Measurements from ENCODE around the gene WNT10A. TPM values are rescaled to one million over a fixed set of nuclear protein-coding genes. Genes with fewer than 3 reads are reported as not detected.
A peak's percentile ranks its signal among the peaks of the same experiment; 100 is the strongest.

WNT10A gene
- total RNA-seq, 6 donors from 2014 or later = 0.15 to 1.0 (median 0.55) TPM; not detected in 2

DNA sequence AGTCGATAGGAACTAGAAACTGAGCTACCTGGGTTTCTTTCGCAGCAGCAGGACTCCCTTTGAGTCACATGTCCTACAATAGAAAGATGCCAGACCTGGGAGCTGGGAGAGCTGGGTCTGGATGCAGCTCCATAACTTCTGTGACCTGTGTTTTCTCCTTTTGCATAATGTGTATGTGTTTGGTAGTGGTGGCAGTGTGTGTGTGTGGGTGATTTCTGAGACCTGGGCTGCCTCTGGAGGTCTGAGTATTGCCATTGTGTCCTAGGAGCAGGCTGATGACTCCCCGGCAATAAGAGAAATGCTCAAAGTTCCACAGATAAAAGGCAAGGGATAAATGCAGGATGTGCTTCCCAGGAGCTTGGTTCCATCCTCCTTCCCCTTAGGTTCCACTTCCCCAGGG, 6.4 kb downstream of the WNT10A start:
- H3K9me3 ChIP-seq = no peaks in the 10 kb centered on the region
- H3K4me1 ChIP-seq = peaks cover 6 to 16% (median 9%) of the 10 kb centered on the region in 4 donors
- ATAC-seq (ENCODE audit: low FRiP score in 2 of 2) = no peak
- no peaks in the 10 kb centered on the region for H3K36me3 ChIP-seq
- H3K27ac ChIP-seq = no peak overlapping the region
- 85 to 92% methylated on average over 2 to 3 of the region's 3 CpGs for WGBS, 2 donors
- no peak for DNase-seq
- no peak overlapping the region for H3K4me3 ChIP-seq
- H3K27me3 ChIP-seq = peaks cover 0 to 13% (median 5%) of the 10 kb centered on the region in 4 donors
- TF ChIP-seq, protein P1, sequence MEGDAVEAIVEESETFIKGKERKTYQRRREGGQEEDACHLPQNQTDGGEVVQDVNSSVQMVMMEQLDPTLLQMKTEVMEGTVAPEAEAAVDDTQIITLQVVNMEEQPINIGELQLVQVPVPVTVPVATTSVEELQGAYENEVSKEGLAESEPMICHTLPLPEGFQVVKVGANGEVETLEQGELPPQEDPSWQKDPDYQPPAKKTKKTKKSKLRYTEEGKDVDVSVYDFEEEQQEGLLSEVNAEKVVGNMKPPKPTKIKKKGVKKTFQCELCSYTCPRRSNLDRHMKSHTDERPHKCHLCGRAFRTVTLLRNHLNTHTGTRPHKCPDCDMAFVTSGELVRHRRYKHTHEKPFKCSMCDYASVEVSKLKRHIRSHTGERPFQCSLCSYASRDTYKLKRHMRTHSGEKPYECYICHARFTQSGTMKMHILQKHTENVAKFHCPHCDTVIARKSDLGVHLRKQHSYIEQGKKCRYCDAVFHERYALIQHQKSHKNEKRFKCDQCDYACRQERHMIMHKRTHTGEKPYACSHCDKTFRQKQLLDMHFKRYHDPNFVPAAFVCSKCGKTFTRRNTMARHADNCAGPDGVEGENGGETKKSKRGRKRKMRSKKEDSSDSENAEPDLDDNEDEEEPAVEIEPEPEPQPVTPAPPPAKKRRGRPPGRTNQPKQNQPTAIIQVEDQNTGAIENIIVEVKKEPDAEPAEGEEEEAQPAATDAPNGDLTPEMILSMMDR (IDR thresholded peaks at IDR 0.05) = no peak
- TF ChIP-seq POLR2A (IDR thresholded peaks at IDR 0.05) = no peak
- TF ChIP-seq POLR2AphosphoS5 (IDR thresholded peaks at IDR 0.05) = no peak
- no peak for TF ChIP-seq EP300 (IDR thresholded peaks at IDR 0.05)

DNA sequence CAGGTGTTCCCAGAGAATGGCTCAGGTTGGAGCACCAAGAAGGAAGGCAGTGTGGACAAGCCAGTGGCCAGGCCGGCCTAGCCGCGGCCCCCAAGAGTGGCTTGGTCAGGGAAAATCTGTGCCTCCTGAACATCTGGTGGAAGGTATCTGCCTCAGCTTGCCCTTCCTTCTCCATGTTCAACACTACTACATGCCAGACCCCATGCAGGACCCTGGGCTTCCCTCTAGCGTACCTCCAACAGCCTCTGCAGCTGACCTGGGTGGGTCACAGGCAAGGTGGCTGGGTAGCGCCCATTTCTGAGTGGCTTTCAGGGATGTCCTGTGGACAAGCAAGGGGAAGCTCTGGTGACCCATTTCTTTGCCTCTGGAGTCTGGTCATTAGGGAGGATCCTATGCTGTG, 7.7 kb downstream of the WNT10A start:
- DNase-seq (no peak), ATAC-seq (ENCODE audit: low FRiP score in 2 of 2) (no peak)
- peaks cover 0 to 17% (median 7%) of the 10 kb centered on the region in 4 donors for H3K27me3 ChIP-seq
- no peak overlapping the region for H3K27ac ChIP-seq
- H3K4me3 ChIP-seq = no peak overlapping the region
- H3K36me3 ChIP-seq = no peaks in the 10 kb centered on the region
- no peaks in the 10 kb centered on the region for H3K9me3 ChIP-seq
- H3K4me1 ChIP-seq = peaks cover 14 to 21% (median 15%) of the 10 kb centered on the region in 4 donors
- WGBS, 2 donors = 87% methylated on average over 5 of the region's 5 CpGs; no CpG with 5 or more reads in 1 of the 2 donors
- TF ChIP-seq EP300 (IDR thresholded peaks at IDR 0.05) = no peak
- no peak for TF ChIP-seq POLR2AphosphoS5 (IDR thresholded peaks at IDR 0.05)
- TF ChIP-seq, protein P1 (IDR thresholded peaks at IDR 0.05) = no peak
- no peak for TF ChIP-seq POLR2A (IDR thresholded peaks at IDR 0.05)

DNA sequence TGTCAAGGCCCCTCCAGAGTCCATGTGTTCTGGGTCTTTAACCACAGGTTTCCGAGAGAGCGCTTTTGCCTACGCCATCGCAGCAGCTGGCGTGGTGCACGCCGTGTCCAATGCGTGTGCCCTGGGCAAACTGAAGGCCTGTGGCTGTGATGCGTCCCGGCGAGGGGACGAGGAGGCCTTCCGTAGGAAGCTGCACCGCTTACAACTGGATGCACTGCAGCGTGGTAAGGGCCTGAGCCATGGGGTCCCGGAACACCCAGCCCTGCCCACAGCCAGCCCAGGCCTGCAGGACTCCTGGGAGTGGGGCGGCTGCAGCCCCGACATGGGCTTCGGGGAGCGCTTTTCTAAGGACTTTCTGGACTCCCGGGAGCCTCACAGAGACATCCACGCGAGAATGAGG, 9.3 kb downstream of the WNT10A start:
- Histone ChIP-seq H3K27me3 (peaks cover 0 to 21% (median 3%) of the 10 kb centered on the region in 4 donors), H3K9me3 (no peaks in the 10 kb centered on the region), H3K36me3 (no peaks in the 10 kb centered on the region), H3K27ac (no peak overlapping the region), H3K4me3 (no peak overlapping the region), H3K4me1 (peaks cover 12 to 16% (median 12%) of the 10 kb centered on the region in 4 donors)
- 88% methylated on average over 18 to 23 of the region's 23 CpGs for whole genome bisulfite sequencing, 2 donors
- ATAC-seq (ENCODE audit: low FRiP score in 2 of 2) = no peak
- peak in 1 of 2 donors; percentile 68 for DNase-seq
- TF ChIP-seq EP300 (IDR thresholded peaks at IDR 0.05) (no peak), POLR2AphosphoS5 (IDR thresholded peaks at IDR 0.05) (no peak), POLR2A (IDR thresholded peaks at IDR 0.05) (no peak)
- TF ChIP-seq, protein P1 (IDR thresholded peaks at IDR 0.05) = no peak

DNA sequence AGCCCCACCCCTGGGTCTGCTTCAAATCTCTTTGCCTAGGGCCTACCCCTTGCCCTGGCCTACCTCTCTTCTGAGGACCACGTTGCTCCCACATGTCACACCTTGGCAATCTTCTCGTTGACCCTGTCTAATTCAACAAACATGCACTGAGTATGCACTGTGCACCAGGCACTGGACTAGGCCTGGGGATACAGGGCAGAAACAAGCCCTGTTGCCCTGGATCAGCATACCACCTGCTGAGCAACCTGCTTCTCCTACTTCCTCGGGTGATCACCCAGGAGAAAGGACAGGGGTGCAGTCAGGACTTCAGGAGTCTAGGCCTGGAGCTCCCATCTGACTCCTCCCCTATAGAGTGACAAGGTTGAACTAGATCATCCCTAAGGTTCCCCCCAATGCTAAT, 9.7 kb downstream of the WNT10A start:
- 67 to 76% methylated on average over 3 of the region's 3 CpGs for WGBS, 2 donors
- no peak overlapping the region for H3K4me3 ChIP-seq
- DNase-seq (no peak), ATAC-seq (ENCODE audit: low FRiP score in 2 of 2) (no peak)
- H3K4me1 ChIP-seq = peaks cover 12 to 16% (median 12%) of the 10 kb centered on the region in 4 donors
- H3K27ac ChIP-seq = no peak overlapping the region
- no peaks in the 10 kb centered on the region for H3K36me3 ChIP-seq
- TF ChIP-seq, protein P1 (IDR thresholded peaks at IDR 0.05) = no peak
- TF ChIP-seq POLR2AphosphoS5 (IDR thresholded peaks at IDR 0.05) (no peak), POLR2A (IDR thresholded peaks at IDR 0.05) (no peak), EP300 (IDR thresholded peaks at IDR 0.05) (no peak)
- H3K27me3 ChIP-seq = peaks cover 0 to 22% (median 5%) of the 10 kb centered on the region in 4 donors
- no peaks in the 10 kb centered on the region for H3K9me3 ChIP-seq
